Measurements from ENCODE around the gene RABL6. TPM values are rescaled to one million over a fixed set of nuclear protein-coding genes. Genes with fewer than 3 reads are reported as not detected.

RABL6 gene
- total RNA-seq, 2 experiments from 2014 or later = 113 to 133 TPM

- TF ChIP-seq EZH2phosphoT487 (IDR thresholded peaks at IDR 0.05; ENCODE audit: borderline replicate concordance, low read depth, low read length) = no peak
- TF ChIP-seq, protein P1, sequence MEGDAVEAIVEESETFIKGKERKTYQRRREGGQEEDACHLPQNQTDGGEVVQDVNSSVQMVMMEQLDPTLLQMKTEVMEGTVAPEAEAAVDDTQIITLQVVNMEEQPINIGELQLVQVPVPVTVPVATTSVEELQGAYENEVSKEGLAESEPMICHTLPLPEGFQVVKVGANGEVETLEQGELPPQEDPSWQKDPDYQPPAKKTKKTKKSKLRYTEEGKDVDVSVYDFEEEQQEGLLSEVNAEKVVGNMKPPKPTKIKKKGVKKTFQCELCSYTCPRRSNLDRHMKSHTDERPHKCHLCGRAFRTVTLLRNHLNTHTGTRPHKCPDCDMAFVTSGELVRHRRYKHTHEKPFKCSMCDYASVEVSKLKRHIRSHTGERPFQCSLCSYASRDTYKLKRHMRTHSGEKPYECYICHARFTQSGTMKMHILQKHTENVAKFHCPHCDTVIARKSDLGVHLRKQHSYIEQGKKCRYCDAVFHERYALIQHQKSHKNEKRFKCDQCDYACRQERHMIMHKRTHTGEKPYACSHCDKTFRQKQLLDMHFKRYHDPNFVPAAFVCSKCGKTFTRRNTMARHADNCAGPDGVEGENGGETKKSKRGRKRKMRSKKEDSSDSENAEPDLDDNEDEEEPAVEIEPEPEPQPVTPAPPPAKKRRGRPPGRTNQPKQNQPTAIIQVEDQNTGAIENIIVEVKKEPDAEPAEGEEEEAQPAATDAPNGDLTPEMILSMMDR (conservative IDR thresholded peaks at IDR 0.05; ENCODE audit: low read length) = peak; percentile 65
- Histone ChIP-seq H2AFZ (ENCODE audit: low read length) (no peak overlapping the region), H3K79me2 (ENCODE audit: insufficient read depth, low read depth, low read length) (no peaks in the 10 kb centered on the region), H3K4me2 (ENCODE audit: low read length) (no peak overlapping the region), H3K9me3 (ENCODE audit: low read length) (peaks cover 17% of the 10 kb centered on the region; the same call in 1 of the 2 replicates), H3K27ac (ENCODE audit: low read depth, low read length, poor library complexity, severe bottlenecking) (no peak overlapping the region), H3K36me3 (ENCODE audit: insufficient read depth, low read length) (no peaks in the 10 kb centered on the region), H3K4me3 (ENCODE audit: low read depth, low read length, poor library complexity, severe bottlenecking) (no peak overlapping the region), H3K9me2 (ENCODE audit: insufficient read depth, low read length) (no peaks in the 10 kb centered on the region), H3K4me1 (ENCODE audit: insufficient read depth, low read length, poor library complexity, severe bottlenecking) (peaks cover 14% of the 10 kb centered on the region), H4K20me1 (ENCODE audit: insufficient read depth, low read length) (no peaks in the 10 kb centered on the region)
- ChIA-PET POLR2A (no interaction called here), CTCF (ENCODE audit: unreplicated experiment) (interaction anchor here (0.6 kb wide), 1 partner anchor 9 kb away, joined by 4 read pairs; no protein-coding TSS in a partner anchor)
- intact Hi-C loops (cut with micrococcal nuclease; ENCODE audit: unreplicated experiment) = no loop called here
- no TSS peak for BruUV-seq (replicated peaks)
- DNase-seq (ENCODE audit: low spot score) = peak; percentile 51
Measured at GRCh38 chr9:136769710-136770191, 38.0 kb upstream of the RABL6 start.

- TF ChIP-seq EZH2phosphoT487 (IDR thresholded peaks at IDR 0.05; ENCODE audit: borderline replicate concordance, low read depth, low read length) = no peak
- TF ChIP-seq, protein P1 (conservative IDR thresholded peaks at IDR 0.05; ENCODE audit: low read length) = no peak
- Histone ChIP-seq H3K9me2 (ENCODE audit: insufficient read depth, low read length) (no peaks in the 10 kb centered on the region), H3K79me2 (ENCODE audit: insufficient read depth, low read depth, low read length) (no peaks in the 10 kb centered on the region), H2AFZ (ENCODE audit: low read length) (no peak overlapping the region), H3K36me3 (ENCODE audit: insufficient read depth, low read length) (no peaks in the 10 kb centered on the region), H3K27ac (ENCODE audit: low read depth, low read length, poor library complexity, severe bottlenecking) (no peak overlapping the region), H3K9me3 (ENCODE audit: low read length) (peaks cover 17% of the 10 kb centered on the region; the same call in 1 of the 2 replicates), H4K20me1 (ENCODE audit: insufficient read depth, low read length) (no peaks in the 10 kb centered on the region), H3K4me1 (ENCODE audit: insufficient read depth, low read length, poor library complexity, severe bottlenecking) (peaks cover 11% of the 10 kb centered on the region), H3K4me2 (ENCODE audit: low read length) (no peak overlapping the region), H3K4me3 (ENCODE audit: low read depth, low read length, poor library complexity, severe bottlenecking) (no peak overlapping the region)
- no peak for DNase-seq (ENCODE audit: low spot score)
- POLR2A ChIA-PET = interaction anchor here (0.5 kb wide), 1 partner anchor 48 kb away, joined by 5 read pairs; no protein-coding TSS in a partner anchor
- CTCF ChIA-PET (ENCODE audit: unreplicated experiment) = no interaction called here
- intact Hi-C loops (cut with micrococcal nuclease; ENCODE audit: unreplicated experiment) = no loop called here
- BruUV-seq (replicated peaks) = no TSS peak
Measured at GRCh38 chr9:136771907-136772415, 35.8 kb upstream of the RABL6 start.

DNA sequence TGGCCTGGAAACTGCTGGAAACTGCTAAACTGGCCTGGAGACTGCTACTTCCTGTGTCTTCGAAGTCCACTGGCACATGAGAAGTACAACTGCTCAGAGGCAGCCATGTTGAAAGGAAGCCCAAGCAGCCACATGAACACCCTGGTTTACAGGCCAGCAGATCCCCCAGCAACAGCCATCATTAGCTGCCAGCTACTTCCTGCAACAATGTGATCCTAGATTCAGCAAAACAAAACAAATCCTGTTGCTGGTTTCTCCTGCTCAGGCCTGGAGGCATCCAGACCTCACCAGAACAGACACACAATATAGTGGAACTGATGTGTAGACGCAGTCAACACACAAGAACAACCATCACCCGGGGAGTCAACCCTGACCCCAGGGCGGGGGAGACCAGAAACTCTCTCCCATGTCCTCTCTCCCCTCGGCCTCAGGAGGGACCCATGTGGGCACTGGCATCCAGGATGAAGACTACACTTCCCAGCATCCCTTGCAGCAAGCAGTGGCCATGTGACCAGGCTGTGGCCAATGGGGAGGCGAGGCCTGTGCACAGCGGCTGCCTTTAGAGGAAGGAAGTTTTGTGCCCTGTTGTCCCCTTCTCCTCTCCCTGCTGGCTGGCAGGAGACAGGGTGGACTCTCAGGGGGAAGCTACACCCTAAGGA lies 34.2 kb upstream of the RABL6 start:
- DNase-seq (ENCODE audit: low spot score) = peak; percentile 83
- Histone ChIP-seq H4K20me1 (ENCODE audit: insufficient read depth, low read length) (no peaks in the 10 kb centered on the region), H3K79me2 (ENCODE audit: insufficient read depth, low read depth, low read length) (no peaks in the 10 kb centered on the region), H3K9me2 (ENCODE audit: insufficient read depth, low read length) (no peaks in the 10 kb centered on the region), H3K36me3 (ENCODE audit: insufficient read depth, low read length) (no peaks in the 10 kb centered on the region), H3K9me3 (ENCODE audit: low read length) (peaks cover 17% of the 10 kb centered on the region; the same call in 1 of the 2 replicates), H2AFZ (ENCODE audit: low read length) (peak overlapping the region; percentile 98), H3K4me1 (ENCODE audit: insufficient read depth, low read length, poor library complexity, severe bottlenecking) (peaks cover 4% of the 10 kb centered on the region), H3K27ac (ENCODE audit: low read depth, low read length, poor library complexity, severe bottlenecking) (no peak overlapping the region), H3K4me2 (ENCODE audit: low read length) (peak overlapping the region; percentile 21; the same call in 1 of the 2 replicates), H3K4me3 (ENCODE audit: low read depth, low read length, poor library complexity, severe bottlenecking) (peak overlapping the region; percentile 14)
- TF ChIP-seq EZH2phosphoT487 (IDR thresholded peaks at IDR 0.05; ENCODE audit: borderline replicate concordance, low read depth, low read length) = no peak
- TF ChIP-seq, protein P1 (conservative IDR thresholded peaks at IDR 0.05; ENCODE audit: low read length) = no peak
- ChIA-PET POLR2A (no interaction called here), CTCF (ENCODE audit: unreplicated experiment) (no interaction called here)
- BruUV-seq (replicated peaks) = no TSS peak
- intact Hi-C loops (cut with micrococcal nuclease; ENCODE audit: unreplicated experiment) = no loop called here
